Panc1 (cell line): ENCODE data around the gene FOXG1.

ENCODE experiments used
- CTCF ChIP-seq: fragments of 450-650 bp; IDR thresholded peaks from 2 replicates; pipeline ENCODE4 v1.5.1; 2017; ENCODE audit warnings: mild to moderate bottlenecking
- TCF7L2 ChIP-seq: IDR thresholded peaks from 2 replicates; pipeline ENCODE4 v1.6.1; 2011; ENCODE audit warnings: mild to moderate bottlenecking, low read depth, low read length, inconsistent platforms

- TF ChIP-seq CTCF (no peak), TCF7L2 (no peak)
Measured at GRCh38 chr14:28755198-28755815, 11.3 kb upstream of the FOXG1 start.
